Hepatocyte (in vitro differentiated cells): Measurements from ENCODE around the gene SDF4.

ENCODE experiments used
- EZH2 ChIP-seq: fragments of 200-600 bp; sonication (generic); IDR thresholded peaks from 2 replicates; pipeline ENCODE4 v1.6.1; 2016; ENCODE audit warnings: antibody characterized with exemption, mild to moderate bottlenecking, borderline replicate concordance
- EZH2phosphoT487 ChIP-seq: fragments of 200-600 bp; sonication (generic); IDR thresholded peaks from one replicate; pipeline ENCODE4 v1.6.1; 2018; ENCODE audit warnings: antibody characterized with exemption, mild to moderate bottlenecking, low read depth, moderate library complexity; ENCODE audit not compliant: unreplicated experiment, severe bottlenecking
- TF ChIP-seq, protein P1 (sequence below): fragments of 200-600 bp; sonication (generic); IDR thresholded peaks from 2 replicates; pipeline ENCODE4 v1.5.1; 2016; ENCODE audit warnings: antibody characterized with exemption, mild to moderate bottlenecking; ENCODE audit not compliant: poor library complexity

DNA sequence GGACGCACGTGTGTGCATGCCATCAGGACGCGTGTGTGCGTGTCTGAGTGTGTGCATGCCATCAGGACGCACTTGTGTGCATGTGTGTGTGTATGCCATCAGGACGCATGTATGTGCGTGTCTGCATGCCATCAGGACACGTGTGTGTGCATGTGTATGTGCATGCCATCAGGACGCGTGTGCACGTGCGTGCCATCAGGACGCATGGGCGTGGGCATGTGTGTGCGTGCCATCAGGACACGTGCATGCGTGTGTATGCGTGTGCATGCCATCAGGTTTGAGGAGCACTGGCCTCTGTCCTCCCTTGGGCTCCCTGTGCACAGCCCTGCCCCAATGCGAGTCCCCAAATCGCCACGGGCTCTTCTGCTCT is 27.3 kb upstream of the SDF4 start:
- TF ChIP-seq, protein P1, sequence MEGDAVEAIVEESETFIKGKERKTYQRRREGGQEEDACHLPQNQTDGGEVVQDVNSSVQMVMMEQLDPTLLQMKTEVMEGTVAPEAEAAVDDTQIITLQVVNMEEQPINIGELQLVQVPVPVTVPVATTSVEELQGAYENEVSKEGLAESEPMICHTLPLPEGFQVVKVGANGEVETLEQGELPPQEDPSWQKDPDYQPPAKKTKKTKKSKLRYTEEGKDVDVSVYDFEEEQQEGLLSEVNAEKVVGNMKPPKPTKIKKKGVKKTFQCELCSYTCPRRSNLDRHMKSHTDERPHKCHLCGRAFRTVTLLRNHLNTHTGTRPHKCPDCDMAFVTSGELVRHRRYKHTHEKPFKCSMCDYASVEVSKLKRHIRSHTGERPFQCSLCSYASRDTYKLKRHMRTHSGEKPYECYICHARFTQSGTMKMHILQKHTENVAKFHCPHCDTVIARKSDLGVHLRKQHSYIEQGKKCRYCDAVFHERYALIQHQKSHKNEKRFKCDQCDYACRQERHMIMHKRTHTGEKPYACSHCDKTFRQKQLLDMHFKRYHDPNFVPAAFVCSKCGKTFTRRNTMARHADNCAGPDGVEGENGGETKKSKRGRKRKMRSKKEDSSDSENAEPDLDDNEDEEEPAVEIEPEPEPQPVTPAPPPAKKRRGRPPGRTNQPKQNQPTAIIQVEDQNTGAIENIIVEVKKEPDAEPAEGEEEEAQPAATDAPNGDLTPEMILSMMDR = no peak
- TF ChIP-seq EZH2 (no peak), EZH2phosphoT487 (no peak)
